GM12878 (cell line): Measurements from ENCODE around the gene CYB5B. TPM values are rescaled to one million over a fixed set of nuclear protein-coding genes. Genes with fewer than 3 reads are reported as not detected.

Experiments used
- CHD1 ChIP-seq: IDR thresholded peaks from 2 replicates; pipeline ENCODE4 v1.6.1; 2012; ENCODE audit warnings: low read depth, low read length, improper control_type of control experiment
- CHD4 ChIP-seq: fragments of 200-600 bp; sonication (generic); IDR thresholded peaks from 2 replicates; pipeline ENCODE4 v1.6.1; 2016; ENCODE audit warnings: mild to moderate bottlenecking
- FOXM1 ChIP-seq: IDR thresholded peaks from 2 replicates; pipeline ENCODE4 v1.6.1; 2012; ENCODE audit warnings: low read depth, mild to moderate bottlenecking, inconsistent platforms, low read length, moderate library complexity
- GATAD2B ChIP-seq: fragments of 450-650 bp; conservative IDR thresholded peaks from 2 replicates; pipeline ENCODE4 v1.6.1; 2017; ENCODE audit warnings: low read depth, mild to moderate bottlenecking, moderate library complexity
- HDAC2 ChIP-seq: fragments of 200-600 bp; sonication (generic); IDR thresholded peaks from 2 replicates; pipeline ENCODE4 v1.6.1; 2017
- IKZF2 ChIP-seq, 2 experiments: fragments of 450-650 bp; IDR thresholded peaks; 2 replicates each; pipeline ENCODE4 v1.6.1; 2017; ENCODE audit warnings: mild to moderate bottlenecking in 2 of 2, moderate library complexity in 2 of 2
- KDM1A ChIP-seq: fragments of 200-600 bp; sonication (generic); IDR thresholded peaks from 2 replicates; pipeline ENCODE4 v1.6.1; 2016; ENCODE audit warnings: borderline replicate concordance
- MEF2B ChIP-seq: fragments of 450-650 bp; IDR thresholded peaks from 2 replicates; pipeline ENCODE4 v1.6.1; 2018; ENCODE audit warnings: mild to moderate bottlenecking, moderate library complexity; ENCODE audit not compliant: partially characterized antibody, poor library complexity, severe bottlenecking
- ZNF207 ChIP-seq: fragments of 450-650 bp; IDR thresholded peaks from 2 replicates; pipeline ENCODE4 v1.6.1; 2014; ENCODE audit warnings: antibody characterized with exemption, mild to moderate bottlenecking, borderline replicate concordance
- ZNF622 ChIP-seq: fragments of 450-650 bp; IDR thresholded peaks from 2 replicates; pipeline ENCODE4 v1.6.1; 2017; ENCODE audit warnings: mild to moderate bottlenecking, inconsistent platforms
- polyA plus RNA-seq, 11 experiments: library from polyadenylated mRNA; depleted of rRNA in 4 of 11; unstranded in 6 of 11; stranded (reverse) in 5 of 11; fragments of >200 nt; fragmentation: Nextera tagmentation in 4 of 11; fragmentation: Illumina TruSeq in 1 of 11; extraction: Ambion mirVana in 4 of 11; extraction: Trizol in 1 of 11; gene quantifications; 1 replicate in 1 of 11; 2 replicates in 10 of 11; pipeline versions ENCODE4 v1.2.1 to v1.2.3, GENCODE V29; 2011 to 2016; ENCODE audit warnings: inconsistent platforms in 2 of 11, missing spikeins in 2 of 11, low read depth in 1 of 11
- total RNA-seq, 4 experiments: library from RNA; depleted of rRNA in 3 of 4; stranded (reverse); fragments of >200 nt in 3 of 4; fragmentation: Illumina TruSeq in 1 of 4; extraction: Trizol in 1 of 4; gene quantifications; 2 replicates each; pipeline versions ENCODE4 v1.2.1 to v1.2.3, GENCODE V29; 2013 to 2021
- TF ChIP-seq, protein P1 (sequence below): fragments of 150-350 bp; IDR thresholded peaks from 2 replicates; pipeline ENCODE4 v1.6.1; 2016; ENCODE audit warnings: low read depth, low read length
- TF ChIP-seq, protein P2 (sequence below): IDR thresholded peaks from 2 replicates; pipeline ENCODE4 v1.6.1; 2011; ENCODE audit warnings: borderline replicate concordance, low read depth, mild to moderate bottlenecking, moderate library complexity, low read length; ENCODE audit not compliant: insufficient read depth, poor library complexity, severe bottlenecking
- TF ChIP-seq, protein P3 (sequence below): fragments of 450-650 bp; formaldehyde crosslinking; IDR thresholded peaks from 2 replicates; pipeline ENCODE4 v1.4.0; 2022; ENCODE audit warnings: mild to moderate bottlenecking, moderate library complexity
- TF ChIP-seq, protein P4 (sequence below): fragments of 450-650 bp; IDR thresholded peaks from 2 replicates; pipeline ENCODE4 v1.6.1; 2017; ENCODE audit warnings: mild to moderate bottlenecking
- TF ChIP-seq, protein P5 (sequence below): fragments of 150-350 bp; IDR thresholded peaks from 2 replicates; pipeline ENCODE4 v1.6.1; 2014; ENCODE audit warnings: mild to moderate bottlenecking, low read depth, low read length
- TF ChIP-seq, protein P6 (sequence below): IDR thresholded peaks from 2 replicates; pipeline ENCODE4 v1.6.1; 2011; ENCODE audit warnings: low read depth, mild to moderate bottlenecking, low read length, moderate library complexity, borderline replicate concordance; ENCODE audit errors: extremely low read depth

CYB5B gene
- total and polyA plus RNA-seq, 10 of the 15 experiments (the other 5 are each of a cell fraction or from before 2014, with no cell fraction given), result 145 to 305 (median 179) TPM

DNA sequence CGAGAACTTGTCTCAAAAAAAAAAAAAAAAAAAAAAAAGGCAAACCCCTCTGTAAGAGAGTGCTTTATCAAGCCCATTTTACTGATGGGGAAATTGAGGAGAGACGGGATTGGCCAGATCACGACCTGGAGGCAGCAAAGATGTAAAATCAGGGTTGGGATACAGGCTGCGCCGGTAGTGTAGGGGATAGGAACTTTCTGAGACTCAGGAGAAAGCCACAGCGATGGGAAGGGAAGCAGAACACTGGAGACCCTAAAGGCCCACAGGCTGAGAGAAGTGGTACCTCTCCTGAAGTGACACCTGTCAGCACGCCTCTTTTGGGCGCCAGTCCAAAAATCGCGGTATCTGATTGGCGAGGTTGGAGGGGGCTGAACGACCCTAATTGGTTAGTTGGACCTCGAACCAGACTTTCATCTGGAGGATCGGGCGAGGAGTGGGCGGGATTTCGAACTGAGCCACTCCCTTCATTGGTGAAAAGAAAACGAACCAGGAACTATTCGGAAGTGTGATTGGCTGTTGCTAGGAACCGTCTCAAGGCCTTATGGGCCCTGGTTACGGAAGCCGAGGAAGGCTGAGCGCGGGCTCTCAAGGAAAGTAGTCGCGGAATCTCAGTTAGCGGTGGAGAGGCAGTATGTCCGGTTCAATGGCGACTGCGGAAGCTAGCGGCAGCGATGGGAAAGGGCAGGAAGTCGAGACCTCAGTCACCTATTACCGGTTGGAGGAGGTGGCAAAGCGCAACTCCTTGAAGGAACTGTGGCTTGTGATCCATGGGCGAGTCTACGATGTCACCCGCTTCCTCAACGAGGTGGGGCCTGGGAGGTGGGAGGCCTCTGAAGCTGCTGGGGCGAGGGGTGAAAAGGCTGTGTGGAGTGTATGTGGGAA, at the start of gene CYB5B (continued):
- TF ChIP-seq FOXM1 (peak; percentile 40), IKZF2 (IDR thresholded peaks at IDR 0.05) (peak; percentile 50; a peak in 3 of 4 replicates), HDAC2 (0 out of 2 replicates have a peak, but pooled peaks have one; percentile 57), CHD4 (no peak), CHD1 (0 out of 2 replicates have a peak, but pooled peaks have one; percentile 54), ZNF207 (no peak), GATAD2B (no peak), KDM1A (peak; percentile 86; the same call in 1 of the 2 replicates), ZNF622 (no peak), MEF2B (no peak)
- TF ChIP-seq, protein P1, sequence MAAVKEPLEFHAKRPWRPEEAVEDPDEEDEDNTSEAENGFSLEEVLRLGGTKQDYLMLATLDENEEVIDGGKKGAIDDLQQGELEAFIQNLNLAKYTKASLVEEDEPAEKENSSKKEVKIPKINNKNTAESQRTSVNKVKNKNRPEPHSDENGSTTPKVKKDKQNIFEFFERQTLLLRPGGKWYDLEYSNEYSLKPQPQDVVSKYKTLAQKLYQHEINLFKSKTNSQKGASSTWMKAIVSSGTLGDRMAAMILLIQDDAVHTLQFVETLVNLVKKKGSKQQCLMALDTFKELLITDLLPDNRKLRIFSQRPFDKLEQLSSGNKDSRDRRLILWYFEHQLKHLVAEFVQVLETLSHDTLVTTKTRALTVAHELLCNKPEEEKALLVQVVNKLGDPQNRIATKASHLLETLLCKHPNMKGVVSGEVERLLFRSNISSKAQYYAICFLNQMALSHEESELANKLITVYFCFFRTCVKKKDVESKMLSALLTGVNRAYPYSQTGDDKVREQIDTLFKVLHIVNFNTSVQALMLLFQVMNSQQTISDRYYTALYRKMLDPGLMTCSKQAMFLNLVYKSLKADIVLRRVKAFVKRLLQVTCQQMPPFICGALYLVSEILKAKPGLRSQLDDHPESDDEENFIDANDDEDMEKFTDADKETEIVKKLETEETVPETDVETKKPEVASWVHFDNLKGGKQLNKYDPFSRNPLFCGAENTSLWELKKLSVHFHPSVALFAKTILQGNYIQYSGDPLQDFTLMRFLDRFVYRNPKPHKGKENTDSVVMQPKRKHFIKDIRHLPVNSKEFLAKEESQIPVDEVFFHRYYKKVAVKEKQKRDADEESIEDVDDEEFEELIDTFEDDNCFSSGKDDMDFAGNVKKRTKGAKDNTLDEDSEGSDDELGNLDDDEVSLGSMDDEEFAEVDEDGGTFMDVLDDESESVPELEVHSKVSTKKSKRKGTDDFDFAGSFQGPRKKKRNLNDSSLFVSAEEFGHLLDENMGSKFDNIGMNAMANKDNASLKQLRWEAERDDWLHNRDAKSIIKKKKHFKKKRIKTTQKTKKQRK, result no peak
- TF ChIP-seq, protein P2, sequence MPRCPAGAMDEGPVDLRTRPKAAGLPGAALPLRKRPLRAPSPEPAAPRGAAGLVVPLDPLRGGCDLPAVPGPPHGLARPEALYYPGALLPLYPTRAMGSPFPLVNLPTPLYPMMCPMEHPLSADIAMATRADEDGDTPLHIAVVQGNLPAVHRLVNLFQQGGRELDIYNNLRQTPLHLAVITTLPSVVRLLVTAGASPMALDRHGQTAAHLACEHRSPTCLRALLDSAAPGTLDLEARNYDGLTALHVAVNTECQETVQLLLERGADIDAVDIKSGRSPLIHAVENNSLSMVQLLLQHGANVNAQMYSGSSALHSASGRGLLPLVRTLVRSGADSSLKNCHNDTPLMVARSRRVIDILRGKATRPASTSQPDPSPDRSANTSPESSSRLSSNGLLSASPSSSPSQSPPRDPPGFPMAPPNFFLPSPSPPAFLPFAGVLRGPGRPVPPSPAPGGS, result no peak
- TF ChIP-seq, protein P3, sequence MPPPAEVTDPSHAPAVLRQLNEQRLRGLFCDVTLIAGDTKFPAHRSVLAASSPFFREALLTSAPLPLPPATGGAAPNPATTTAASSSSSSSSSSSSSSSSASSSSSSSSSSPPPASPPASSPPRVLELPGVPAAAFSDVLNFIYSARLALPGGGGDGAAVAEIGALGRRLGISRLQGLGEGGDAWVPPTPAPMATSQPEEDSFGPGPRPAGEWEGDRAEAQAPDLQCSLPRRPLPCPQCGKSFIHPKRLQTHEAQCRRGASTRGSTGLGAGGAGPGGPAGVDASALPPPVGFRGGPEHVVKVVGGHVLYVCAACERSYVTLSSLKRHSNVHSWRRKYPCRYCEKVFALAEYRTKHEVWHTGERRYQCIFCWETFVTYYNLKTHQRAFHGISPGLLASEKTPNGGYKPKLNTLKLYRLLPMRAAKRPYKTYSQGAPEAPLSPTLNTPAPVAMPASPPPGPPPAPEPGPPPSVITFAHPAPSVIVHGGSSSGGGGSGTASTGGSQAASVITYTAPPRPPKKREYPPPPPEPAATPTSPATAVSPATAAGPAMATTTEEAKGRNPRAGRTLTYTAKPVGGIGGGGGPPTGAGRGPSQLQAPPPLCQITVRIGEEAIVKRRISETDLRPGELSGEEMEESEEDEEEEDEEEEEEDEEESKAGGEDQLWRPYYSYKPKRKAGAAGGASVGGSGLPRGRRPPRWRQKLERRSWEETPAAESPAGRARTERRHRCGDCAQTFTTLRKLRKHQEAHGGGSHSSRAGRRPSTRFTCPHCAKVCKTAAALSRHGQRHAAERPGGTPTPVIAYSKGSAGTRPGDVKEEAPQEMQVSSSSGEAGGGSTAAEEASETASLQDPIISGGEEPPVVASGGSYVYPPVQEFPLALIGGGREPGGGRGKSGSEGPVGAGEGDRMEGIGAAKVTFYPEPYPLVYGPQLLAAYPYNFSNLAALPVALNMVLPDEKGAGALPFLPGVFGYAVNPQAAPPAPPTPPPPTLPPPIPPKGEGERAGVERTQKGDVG, result no peak
- TF ChIP-seq, protein P4, sequence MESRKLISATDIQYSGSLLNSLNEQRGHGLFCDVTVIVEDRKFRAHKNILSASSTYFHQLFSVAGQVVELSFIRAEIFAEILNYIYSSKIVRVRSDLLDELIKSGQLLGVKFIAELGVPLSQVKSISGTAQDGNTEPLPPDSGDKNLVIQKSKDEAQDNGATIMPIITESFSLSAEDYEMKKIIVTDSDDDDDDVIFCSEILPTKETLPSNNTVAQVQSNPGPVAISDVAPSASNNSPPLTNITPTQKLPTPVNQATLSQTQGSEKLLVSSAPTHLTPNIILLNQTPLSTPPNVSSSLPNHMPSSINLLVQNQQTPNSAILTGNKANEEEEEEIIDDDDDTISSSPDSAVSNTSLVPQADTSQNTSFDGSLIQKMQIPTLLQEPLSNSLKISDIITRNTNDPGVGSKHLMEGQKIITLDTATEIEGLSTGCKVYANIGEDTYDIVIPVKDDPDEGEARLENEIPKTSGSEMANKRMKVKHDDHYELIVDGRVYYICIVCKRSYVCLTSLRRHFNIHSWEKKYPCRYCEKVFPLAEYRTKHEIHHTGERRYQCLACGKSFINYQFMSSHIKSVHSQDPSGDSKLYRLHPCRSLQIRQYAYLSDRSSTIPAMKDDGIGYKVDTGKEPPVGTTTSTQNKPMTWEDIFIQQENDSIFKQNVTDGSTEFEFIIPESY, result 0 out of 2 replicates have a peak, but pooled peaks have one; percentile 5
- TF ChIP-seq, protein P5, sequence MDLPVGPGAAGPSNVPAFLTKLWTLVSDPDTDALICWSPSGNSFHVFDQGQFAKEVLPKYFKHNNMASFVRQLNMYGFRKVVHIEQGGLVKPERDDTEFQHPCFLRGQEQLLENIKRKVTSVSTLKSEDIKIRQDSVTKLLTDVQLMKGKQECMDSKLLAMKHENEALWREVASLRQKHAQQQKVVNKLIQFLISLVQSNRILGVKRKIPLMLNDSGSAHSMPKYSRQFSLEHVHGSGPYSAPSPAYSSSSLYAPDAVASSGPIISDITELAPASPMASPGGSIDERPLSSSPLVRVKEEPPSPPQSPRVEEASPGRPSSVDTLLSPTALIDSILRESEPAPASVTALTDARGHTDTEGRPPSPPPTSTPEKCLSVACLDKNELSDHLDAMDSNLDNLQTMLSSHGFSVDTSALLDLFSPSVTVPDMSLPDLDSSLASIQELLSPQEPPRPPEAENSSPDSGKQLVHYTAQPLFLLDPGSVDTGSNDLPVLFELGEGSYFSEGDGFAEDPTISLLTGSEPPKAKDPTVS, result no peak
- TF ChIP-seq, protein P6, sequence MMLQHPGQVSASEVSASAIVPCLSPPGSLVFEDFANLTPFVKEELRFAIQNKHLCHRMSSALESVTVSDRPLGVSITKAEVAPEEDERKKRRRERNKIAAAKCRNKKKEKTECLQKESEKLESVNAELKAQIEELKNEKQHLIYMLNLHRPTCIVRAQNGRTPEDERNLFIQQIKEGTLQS, result no peak
